Measurements from ENCODE around the gene OVAAL.

OVAAL gene

DNA sequence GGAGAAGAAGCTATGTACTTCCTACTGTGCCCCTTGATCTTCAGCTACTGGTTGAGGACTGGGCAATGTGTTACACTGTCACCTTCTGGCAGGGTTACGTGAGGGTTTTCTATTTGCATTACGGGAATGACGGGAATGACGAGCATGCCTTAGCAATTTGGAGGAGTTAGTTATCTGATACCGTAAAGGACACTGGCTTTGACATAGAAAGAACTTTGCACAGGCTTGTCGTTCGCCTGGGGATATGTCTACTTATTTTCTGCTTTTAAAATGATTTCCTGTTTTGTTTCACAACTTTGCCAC lies 36.6 kb upstream of the OVAAL start:
- ATAC-seq = no peak
- TF ChIP-seq CSRNP3 (CRISPR knock-in tag; IDR thresholded peaks at IDR 0.05) (no peak), SNAI2 (CRISPR knock-in tag; IDR thresholded peaks at IDR 0.05) (no peak), CREB5 (CRISPR knock-in tag; IDR thresholded peaks at IDR 0.05; ENCODE audit: low read depth) (no peak), ESRRG (CRISPR knock-in tag; IDR thresholded peaks at IDR 0.05) (no peak)
- TF ChIP-seq, protein P1, sequence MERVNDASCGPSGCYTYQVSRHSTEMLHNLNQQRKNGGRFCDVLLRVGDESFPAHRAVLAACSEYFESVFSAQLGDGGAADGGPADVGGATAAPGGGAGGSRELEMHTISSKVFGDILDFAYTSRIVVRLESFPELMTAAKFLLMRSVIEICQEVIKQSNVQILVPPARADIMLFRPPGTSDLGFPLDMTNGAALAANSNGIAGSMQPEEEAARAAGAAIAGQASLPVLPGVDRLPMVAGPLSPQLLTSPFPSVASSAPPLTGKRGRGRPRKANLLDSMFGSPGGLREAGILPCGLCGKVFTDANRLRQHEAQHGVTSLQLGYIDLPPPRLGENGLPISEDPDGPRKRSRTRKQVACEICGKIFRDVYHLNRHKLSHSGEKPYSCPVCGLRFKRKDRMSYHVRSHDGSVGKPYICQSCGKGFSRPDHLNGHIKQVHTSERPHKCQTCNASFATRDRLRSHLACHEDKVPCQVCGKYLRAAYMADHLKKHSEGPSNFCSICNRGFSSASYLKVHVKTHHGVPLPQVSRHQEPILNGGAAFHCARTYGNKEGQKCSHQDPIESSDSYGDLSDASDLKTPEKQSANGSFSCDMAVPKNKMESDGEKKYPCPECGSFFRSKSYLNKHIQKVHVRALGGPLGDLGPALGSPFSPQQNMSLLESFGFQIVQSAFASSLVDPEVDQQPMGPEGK (CRISPR knock-in tag; IDR thresholded peaks at IDR 0.05; ENCODE audit: borderline replicate concordance) = no peak

- no peak for TF ChIP-seq ZFP30 (CRISPR knock-in tag; IDR thresholded peaks at IDR 0.05)
- no peak for TF ChIP-seq ZNF70 (CRISPR knock-in tag; IDR thresholded peaks at IDR 0.05)
- TF ChIP-seq, protein P2, sequence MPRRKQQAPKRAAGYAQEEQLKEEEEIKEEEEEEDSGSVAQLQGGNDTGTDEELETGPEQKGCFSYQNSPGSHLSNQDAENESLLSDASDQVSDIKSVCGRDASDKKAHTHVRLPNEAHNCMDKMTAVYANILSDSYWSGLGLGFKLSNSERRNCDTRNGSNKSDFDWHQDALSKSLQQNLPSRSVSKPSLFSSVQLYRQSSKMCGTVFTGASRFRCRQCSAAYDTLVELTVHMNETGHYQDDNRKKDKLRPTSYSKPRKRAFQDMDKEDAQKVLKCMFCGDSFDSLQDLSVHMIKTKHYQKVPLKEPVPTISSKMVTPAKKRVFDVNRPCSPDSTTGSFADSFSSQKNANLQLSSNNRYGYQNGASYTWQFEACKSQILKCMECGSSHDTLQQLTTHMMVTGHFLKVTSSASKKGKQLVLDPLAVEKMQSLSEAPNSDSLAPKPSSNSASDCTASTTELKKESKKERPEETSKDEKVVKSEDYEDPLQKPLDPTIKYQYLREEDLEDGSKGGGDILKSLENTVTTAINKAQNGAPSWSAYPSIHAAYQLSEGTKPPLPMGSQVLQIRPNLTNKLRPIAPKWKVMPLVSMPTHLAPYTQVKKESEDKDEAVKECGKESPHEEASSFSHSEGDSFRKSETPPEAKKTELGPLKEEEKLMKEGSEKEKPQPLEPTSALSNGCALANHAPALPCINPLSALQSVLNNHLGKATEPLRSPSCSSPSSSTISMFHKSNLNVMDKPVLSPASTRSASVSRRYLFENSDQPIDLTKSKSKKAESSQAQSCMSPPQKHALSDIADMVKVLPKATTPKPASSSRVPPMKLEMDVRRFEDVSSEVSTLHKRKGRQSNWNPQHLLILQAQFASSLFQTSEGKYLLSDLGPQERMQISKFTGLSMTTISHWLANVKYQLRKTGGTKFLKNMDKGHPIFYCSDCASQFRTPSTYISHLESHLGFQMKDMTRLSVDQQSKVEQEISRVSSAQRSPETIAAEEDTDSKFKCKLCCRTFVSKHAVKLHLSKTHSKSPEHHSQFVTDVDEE (CRISPR knock-in tag; IDR thresholded peaks at IDR 0.05) = no peak
- no peak for TF ChIP-seq RARB (CRISPR knock-in tag; IDR thresholded peaks at IDR 0.05)
- no peak for TF ChIP-seq TOX (CRISPR knock-in tag; IDR thresholded peaks at IDR 0.05; ENCODE audit: borderline replicate concordance)
- TF ChIP-seq CSDC2 (CRISPR knock-in tag; IDR thresholded peaks at IDR 0.05) = no peak
- TF ChIP-seq GLIS3 (CRISPR knock-in tag; IDR thresholded peaks at IDR 0.05) = no peak
- no peak for TF ChIP-seq ZNF565 (CRISPR knock-in tag; conservative IDR thresholded peaks at IDR 0.05; ENCODE audit: low read depth)
- no peak for TF ChIP-seq ISL1 (CRISPR knock-in tag; IDR thresholded peaks at IDR 0.05)
- TF ChIP-seq POU6F1 (CRISPR knock-in tag; IDR thresholded peaks at IDR 0.05; ENCODE audit: borderline replicate concordance, low read depth) = no peak
- no peak for TF ChIP-seq CREB5 (CRISPR knock-in tag; IDR thresholded peaks at IDR 0.05; ENCODE audit: low read depth)
- no peak for TF ChIP-seq ZC3H10 (CRISPR knock-in tag; IDR thresholded peaks at IDR 0.05)
- no peak for TF ChIP-seq PPARA (CRISPR knock-in tag; IDR thresholded peaks at IDR 0.05; ENCODE audit: borderline replicate concordance)
- no peak for ATAC-seq
Measured at GRCh38 chr1:180524160-180524914, 34.4 kb upstream of the OVAAL start.

- ATAC-seq = no peak; the same call in 2 of the 3 replicates
- TF ChIP-seq POU6F1 (CRISPR knock-in tag; IDR thresholded peaks at IDR 0.05; ENCODE audit: borderline replicate concordance, low read depth) (no peak), BACH2 (CRISPR knock-in tag; IDR thresholded peaks at IDR 0.05; ENCODE audit: borderline replicate concordance) (no peak), ESRRG (CRISPR knock-in tag; IDR thresholded peaks at IDR 0.05) (no peak)
Measured at GRCh38 chr1:180524915-180525714, 33.6 kb upstream of the OVAAL start.

Data from SK-N-SH treated with all-trans-retinoic acid at 6 μM for 48 hours (cell line).